Kidney (tissue), 14 donors: ENCODE measurements around the gene THEMIS. TPM values are rescaled to one million over a fixed set of nuclear protein-coding genes. Genes with fewer than 3 reads are reported as not detected.

Source experiments
- DNase-seq, 5 donors: peaks; one replicate each; pipeline ENCODE4 v3.0.0-alpha.2; 2013 to 2020
- FAIRE-seq: peaks from 2 replicates; lab custom pipeline; 2012; peaks lifted over from hg19 to GRCh38; lab: Jason Lieb, UNC
- H3K27ac ChIP-seq, 2 donors: one replicate each; pipeline ENCODE4 v1.7.0; 2013; ENCODE audit warnings: low read depth in 2 of 2, low read length in 2 of 2, inconsistent platforms in 1 of 2
- H3K27me3 ChIP-seq: one replicate; pipeline ENCODE4 v1.7.1; 2013; ENCODE audit warnings: low read length, inconsistent platforms; ENCODE audit not compliant: control insufficient read depth, insufficient read depth
- H3K36me3 ChIP-seq, 3 donors: one replicate each; pipeline versions ENCODE4 v1.7.0 to v1.7.1; 2013; ENCODE audit warnings: low read length in 3 of 3, control low read depth in 1 of 3, inconsistent platforms in 1 of 3; ENCODE audit not compliant: insufficient read depth in 3 of 3, control insufficient read depth in 2 of 3
- H3K4me1 ChIP-seq, 3 donors: one replicate each; pipeline versions ENCODE4 v1.7.0 to v1.7.1; 2013; ENCODE audit warnings: low read length in 3 of 3, inconsistent platforms in 1 of 3, low read depth in 1 of 3; ENCODE audit not compliant: control insufficient read depth in 2 of 3, insufficient read depth in 2 of 3
- H3K4me3 ChIP-seq, 3 donors: one replicate each; pipeline versions ENCODE4 v1.7.0 to v1.8.1; 2013; ENCODE audit warnings: low read length in 3 of 3, control low read depth in 1 of 3, inconsistent platforms in 1 of 3
- H3K9ac ChIP-seq, 3 donors: one replicate each; pipeline versions ENCODE4 v1.7.0 to v1.7.1; 2013; ENCODE audit warnings: low read length in 3 of 3, control low read depth in 1 of 3, inconsistent platforms in 1 of 3
- H3K9me3 ChIP-seq, 3 donors: one replicate each; pipeline versions ENCODE4 v1.7.0 to v1.7.1; 2013; ENCODE audit warnings: low read length in 3 of 3, control low read depth in 1 of 3, inconsistent platforms in 1 of 3; ENCODE audit not compliant: control insufficient read depth in 2 of 3, insufficient read depth in 1 of 3
- CTCF ChIP-seq: IDR thresholded peaks from 3 replicates; pipeline ENCODE4 v1.5.1; 2012; ENCODE audit warnings: mild to moderate bottlenecking, moderate library complexity, borderline replicate concordance; ENCODE audit not compliant: insufficient read depth; ENCODE audit errors: extremely low read depth
- intact Hi-C: fragments of 100-400 bp; cut with DNase I; formaldehyde crosslinking; loops from one replicate; pipeline ENCODE4 v1.11.1; 2022
- polyA plus RNA-seq: library from polyadenylated mRNA; stranded (reverse); fragments of 350-450 nt; fragmentation: Illumina TruSeq; extraction: RNeasy Lipid Tissue Mini Kit (QIAGEN cat#74804); gene quantifications from one replicate; pipeline ENCODE4 v1.2.3, GENCODE V29; 2014; ENCODE audit warnings: low read depth, low replicate concordance; ENCODE audit not compliant: insufficient read depth
- total RNA-seq: library from RNA; stranded (reverse); fragmentation: NEBNext Ultra II Directional; extraction: Animal tissue kit (Norgen Biotek cat#: 25700); gene quantifications from one replicate; pipeline ENCODE4 v1.2.1, GENCODE V29; 2021
- donor health status: control.
- donor health status: control.
- donor health status: control.
- donor health status: control.
- donor health status: control.
- donor health status: DM: yes; HTN: yes; CAD: no.
- donor health status: Normal renal cell carcinoma (clear cell type).

The THEMIS gene
- total and polyA plus RNA-seq, 2 donors from 2014 or later, result 3.3 TPM; not detected in 1

GRCh38 chr6:127945434-127946097 lies 44.7 kb upstream of the THEMIS start:
- Histone ChIP-seq H3K9ac (no peak overlapping the region), H3K9me3 (no peaks in the 10 kb centered on the region), H3K4me3 (no peak overlapping the region), H3K27me3 (no peaks in the 10 kb centered on the region), H3K4me1 (no peaks in the 10 kb centered on the region), H3K27ac (no peak overlapping the region), H3K36me3 (no peaks in the 10 kb centered on the region)
- FAIRE-seq (no peak), DNase-seq (no peak)
- intact Hi-C loops, result no loop called here
- TF ChIP-seq CTCF, result no peak

GRCh38 chr6:127941228-127941627 lies 40.4 kb upstream of the THEMIS start:
- H3K9me3 ChIP-seq, result no peaks in the 10 kb centered on the region
- FAIRE-seq (no peak), DNase-seq (no peak)
- no peak overlapping the region for H3K4me3 ChIP-seq
- H3K36me3 ChIP-seq, result no peaks in the 10 kb centered on the region
- no peak overlapping the region for H3K9ac ChIP-seq
- intact Hi-C loops, result no loop called here
- no peak for TF ChIP-seq CTCF
- H3K4me1 ChIP-seq, result no peaks in the 10 kb centered on the region
- H3K27ac ChIP-seq, result no peak overlapping the region
- H3K27me3 ChIP-seq, result no peaks in the 10 kb centered on the region

GRCh38 chr6:127939442-127940066 lies 38.7 kb upstream of the THEMIS start:
- DNase-seq (peak in 2 of 5 donors; percentile 16 to 25), FAIRE-seq (peak; percentile 50)
- H3K9ac ChIP-seq, result no peak overlapping the region
- H3K9me3 ChIP-seq, result no peaks in the 10 kb centered on the region
- H3K27me3 ChIP-seq, result no peaks in the 10 kb centered on the region
- no peaks in the 10 kb centered on the region for H3K4me1 ChIP-seq
- TF ChIP-seq CTCF, result no peak
- intact Hi-C loops, result no loop called here
- H3K4me3 ChIP-seq, result no peak overlapping the region
- H3K27ac ChIP-seq, result no peak overlapping the region
- H3K36me3 ChIP-seq, result no peaks in the 10 kb centered on the region
